ENCODE results near the gene PTTG1IP.
A peak's percentile ranks its signal among the peaks of the same experiment; 100 is the strongest.

The PTTG1IP gene

DNA sequence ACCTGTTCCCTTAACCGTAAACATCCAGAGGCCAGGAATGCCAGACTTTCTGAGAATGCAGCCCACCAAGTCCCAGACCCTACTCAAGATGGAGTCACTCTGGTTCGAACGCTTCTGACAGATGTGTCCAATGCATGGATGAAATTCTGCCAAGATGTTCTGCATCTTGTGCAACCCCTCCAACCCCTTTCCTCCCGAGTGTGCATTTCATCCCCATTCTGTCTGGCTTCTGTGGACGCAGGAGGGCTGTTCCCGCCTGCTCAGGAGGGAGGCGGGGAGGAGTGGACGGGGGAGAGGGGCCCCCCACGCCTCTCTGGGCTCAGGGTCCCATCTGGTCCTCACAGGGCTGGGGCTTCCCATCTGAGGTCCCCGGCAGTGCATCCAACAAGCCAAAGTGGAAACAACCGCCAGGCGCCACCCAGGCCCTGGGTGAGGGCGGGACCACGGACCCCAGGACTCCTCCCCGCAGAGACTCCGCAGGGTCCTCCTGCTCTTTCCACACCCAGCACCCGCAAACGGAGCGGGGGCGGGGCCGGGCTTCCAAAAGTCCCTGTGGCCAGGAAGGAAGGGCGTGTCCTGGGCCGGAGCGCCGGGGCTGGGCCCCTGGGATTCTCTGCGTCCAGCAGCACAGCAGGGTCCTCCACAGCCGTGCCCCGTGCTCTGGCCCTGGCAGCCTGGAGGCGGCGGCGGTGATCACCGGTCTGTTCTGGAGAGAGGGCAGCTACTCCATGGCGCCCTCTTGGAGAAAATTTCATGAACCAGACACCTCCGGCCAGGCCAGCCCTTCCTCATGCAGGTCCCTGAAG, 27.9 kb downstream of the PTTG1IP start:
- Histone ChIP-seq H3K4me3 (ENCODE audit: low read depth, low read length) (peak overlapping the region; percentile 32), H3K27me3 (ENCODE audit: insufficient read depth, low read depth, severe bottlenecking) (no peaks in the 10 kb centered on the region), H3K9me3 (ENCODE audit: severe bottlenecking) (no peaks in the 10 kb centered on the region), H3K36me3 (peaks cover 21% of the 10 kb centered on the region), H3K27ac (no peak overlapping the region)
- TF ChIP-seq, protein P1, sequence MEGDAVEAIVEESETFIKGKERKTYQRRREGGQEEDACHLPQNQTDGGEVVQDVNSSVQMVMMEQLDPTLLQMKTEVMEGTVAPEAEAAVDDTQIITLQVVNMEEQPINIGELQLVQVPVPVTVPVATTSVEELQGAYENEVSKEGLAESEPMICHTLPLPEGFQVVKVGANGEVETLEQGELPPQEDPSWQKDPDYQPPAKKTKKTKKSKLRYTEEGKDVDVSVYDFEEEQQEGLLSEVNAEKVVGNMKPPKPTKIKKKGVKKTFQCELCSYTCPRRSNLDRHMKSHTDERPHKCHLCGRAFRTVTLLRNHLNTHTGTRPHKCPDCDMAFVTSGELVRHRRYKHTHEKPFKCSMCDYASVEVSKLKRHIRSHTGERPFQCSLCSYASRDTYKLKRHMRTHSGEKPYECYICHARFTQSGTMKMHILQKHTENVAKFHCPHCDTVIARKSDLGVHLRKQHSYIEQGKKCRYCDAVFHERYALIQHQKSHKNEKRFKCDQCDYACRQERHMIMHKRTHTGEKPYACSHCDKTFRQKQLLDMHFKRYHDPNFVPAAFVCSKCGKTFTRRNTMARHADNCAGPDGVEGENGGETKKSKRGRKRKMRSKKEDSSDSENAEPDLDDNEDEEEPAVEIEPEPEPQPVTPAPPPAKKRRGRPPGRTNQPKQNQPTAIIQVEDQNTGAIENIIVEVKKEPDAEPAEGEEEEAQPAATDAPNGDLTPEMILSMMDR (IDR thresholded peaks at IDR 0.05; ENCODE audit: low read depth, low read length), result peak; percentile 58; the same call in 1 of the 2 replicates
- peak; percentile 80 for DNase-seq

DNA sequence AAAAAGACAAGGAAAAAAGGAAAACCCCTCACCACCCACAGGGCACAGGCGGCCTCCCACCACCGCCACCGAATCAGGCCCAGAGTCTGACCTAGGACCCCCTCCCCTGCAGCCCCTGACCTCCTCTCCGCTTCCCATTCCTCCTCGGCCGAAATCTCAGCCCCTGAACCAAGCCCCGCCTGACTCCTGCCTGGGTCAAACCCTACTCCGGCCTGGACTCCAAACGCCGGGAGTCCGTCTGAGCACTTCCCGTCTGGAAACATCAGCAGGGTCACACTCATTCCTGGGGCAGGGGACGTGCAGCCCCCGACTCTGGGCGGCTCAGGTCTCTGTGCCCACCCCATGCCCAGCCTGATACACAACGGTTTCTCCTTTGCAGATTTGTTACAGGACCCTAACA, 29.2 kb downstream of the PTTG1IP start:
- no peak overlapping the region for H3K27ac ChIP-seq
- H3K36me3 ChIP-seq, result peaks cover 7% of the 10 kb centered on the region
- TF ChIP-seq, protein P1 (IDR thresholded peaks at IDR 0.05; ENCODE audit: low read depth, low read length), result no peak
- DNase-seq, result no peak
- no peaks in the 10 kb centered on the region for H3K27me3 ChIP-seq (ENCODE audit: insufficient read depth, low read depth, severe bottlenecking)
- H3K9me3 ChIP-seq (ENCODE audit: severe bottlenecking), result no peaks in the 10 kb centered on the region
- H3K4me3 ChIP-seq (ENCODE audit: low read depth, low read length), result no peak overlapping the region

DNA sequence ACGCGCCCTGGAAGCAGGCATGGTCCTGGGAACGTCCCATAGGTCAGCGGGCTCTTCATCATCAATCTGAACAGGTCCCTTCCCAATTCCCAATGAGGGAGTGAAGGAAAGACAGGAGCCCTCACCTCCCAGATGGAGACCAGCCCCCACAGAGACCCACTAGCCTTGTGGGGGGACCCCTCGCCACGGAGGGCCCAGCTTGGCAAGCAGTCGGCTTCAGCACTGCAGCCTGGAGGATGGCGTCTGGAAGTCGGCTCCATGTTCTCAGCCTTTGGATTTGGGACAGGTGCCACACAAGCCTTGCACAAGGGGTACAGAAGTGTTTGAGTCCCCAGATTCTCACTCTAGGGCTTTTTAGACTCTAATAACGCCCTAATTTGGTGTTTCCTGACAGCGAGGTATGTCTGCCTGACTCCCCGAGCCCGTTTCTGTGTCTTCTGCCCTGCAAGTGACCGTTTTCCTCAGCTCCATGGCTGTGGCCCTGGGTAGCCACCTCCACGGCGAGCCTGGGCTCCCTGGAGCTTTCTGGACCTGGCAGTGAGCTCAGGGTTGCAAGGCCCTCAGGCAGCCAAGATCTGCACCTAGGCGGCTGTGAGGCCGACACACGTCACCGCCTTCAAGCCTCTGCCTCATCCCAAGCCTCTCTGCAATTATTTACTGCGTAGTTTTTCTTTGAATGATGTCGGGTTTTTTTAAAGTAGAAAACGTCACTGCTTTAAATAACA, 30.6 kb downstream of the PTTG1IP start:
- H3K4me3 ChIP-seq (ENCODE audit: low read depth, low read length), result no peak overlapping the region
- no peaks in the 10 kb centered on the region for H3K27me3 ChIP-seq (ENCODE audit: insufficient read depth, low read depth, severe bottlenecking)
- no peaks in the 10 kb centered on the region for H3K9me3 ChIP-seq (ENCODE audit: severe bottlenecking)
- TF ChIP-seq, protein P1 (IDR thresholded peaks at IDR 0.05; ENCODE audit: low read depth, low read length), result no peak
- no peak for DNase-seq
- H3K36me3 ChIP-seq, result no peaks in the 10 kb centered on the region
- H3K27ac ChIP-seq, result no peak overlapping the region

DNA sequence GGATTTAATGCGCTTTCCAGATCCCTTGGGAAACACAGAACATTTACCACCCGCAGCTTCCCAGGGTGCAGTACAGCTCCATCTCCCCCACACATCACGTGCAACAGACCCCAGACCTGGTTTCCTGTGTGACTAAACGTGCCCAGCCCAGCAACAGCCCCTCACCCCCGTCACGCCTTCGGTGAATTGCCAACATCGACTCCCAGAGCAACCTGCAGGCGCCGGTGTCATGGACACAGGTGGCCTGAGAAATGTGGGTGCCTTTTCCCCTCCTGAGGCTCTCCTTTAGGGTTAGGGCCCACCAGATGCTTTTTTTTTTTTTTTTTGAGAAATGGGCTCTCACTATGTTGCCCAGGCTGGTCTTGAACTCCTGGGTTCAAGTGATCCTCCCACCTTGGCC, 31.4 kb downstream of the PTTG1IP start:
- Histone ChIP-seq H3K4me3 (ENCODE audit: low read depth, low read length) (no peak overlapping the region), H3K36me3 (no peaks in the 10 kb centered on the region), H3K27ac (no peak overlapping the region), H3K9me3 (ENCODE audit: severe bottlenecking) (no peaks in the 10 kb centered on the region), H3K27me3 (ENCODE audit: insufficient read depth, low read depth, severe bottlenecking) (no peaks in the 10 kb centered on the region)
- TF ChIP-seq, protein P1 (IDR thresholded peaks at IDR 0.05; ENCODE audit: low read depth, low read length), result no peak
- DNase-seq, result no peak

DNA sequence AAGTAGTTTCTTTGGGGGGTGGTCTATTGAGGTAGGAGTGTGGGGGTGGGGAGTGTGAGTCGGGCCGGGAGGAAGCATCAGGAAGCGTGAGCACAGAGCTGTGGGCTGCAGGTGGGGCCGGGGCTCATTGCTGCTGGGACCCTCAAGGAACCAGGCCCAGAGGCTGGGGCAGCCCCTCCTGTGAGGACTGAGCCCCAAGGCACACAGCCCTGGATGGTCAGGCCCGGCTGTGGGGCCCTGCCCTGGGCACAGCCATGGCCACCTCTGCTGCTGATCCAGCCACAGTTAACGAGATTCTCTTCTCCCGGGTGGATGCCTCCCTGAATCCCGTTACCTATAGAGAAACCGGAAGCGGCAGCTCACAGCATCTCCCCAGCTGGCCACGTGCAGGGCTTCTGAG, 32.7 kb downstream of the PTTG1IP start:
- TF ChIP-seq, protein P1 (IDR thresholded peaks at IDR 0.05; ENCODE audit: low read depth, low read length), result no peak
- DNase-seq, result no peak
- Histone ChIP-seq H3K36me3 (no peaks in the 10 kb centered on the region), H3K4me3 (ENCODE audit: low read depth, low read length) (no peak overlapping the region), H3K9me3 (ENCODE audit: severe bottlenecking) (no peaks in the 10 kb centered on the region), H3K27ac (no peak overlapping the region), H3K27me3 (ENCODE audit: insufficient read depth, low read depth, severe bottlenecking) (no peaks in the 10 kb centered on the region)

All from WERI-Rb-1 (cell line).